ENCODE data around the gene EHMT1.

GRCh38 chr9:137765536-137765935, 146.7 kb downstream of the EHMT1 start:
- TF ChIP-seq CTCF (IDR thresholded peaks at IDR 0.05) (no peak), EP300 (IDR thresholded peaks at IDR 0.05) (no peak), POLR2A (IDR thresholded peaks at IDR 0.05; ENCODE audit: low read depth) (no peak), POLR2AphosphoS5 (IDR thresholded peaks at IDR 0.05) (no peak)

Data from esophagus muscularis mucosa (tissue), 4 donors.